Measurements from ENCODE around the gene LCK.

The LCK gene

GRCh38 chr1:32224285-32224684 is 26.8 kb upstream of the LCK start:
- no peak overlapping the region for H3K4me3 ChIP-seq (ENCODE audit: low read depth, low read length)

GRCh38 chr1:32228771-32229170 is 22.3 kb upstream of the LCK start:
- H3K4me3 ChIP-seq (ENCODE audit: low read depth, low read length) = no peak overlapping the region
- no peak for TF ChIP-seq CTCF (conservative IDR thresholded peaks at IDR 0.05; ENCODE audit: low read depth, low read length)
- no peak for DNase-seq (ENCODE audit: low read depth)

More at GRCh38 chr1:32224285-32224684, 26.8 kb upstream of the LCK start:
- TF ChIP-seq CTCF (conservative IDR thresholded peaks at IDR 0.05; ENCODE audit: low read depth, low read length) = no peak
- DNase-seq (ENCODE audit: low read depth) = no peak

GRCh38 chr1:32231843-32232432 is 19.1 kb upstream of the LCK start:
- no peak overlapping the region for H3K4me3 ChIP-seq (ENCODE audit: low read depth, low read length)
- DNase-seq (ENCODE audit: low read depth) = no peak
- TF ChIP-seq CTCF (conservative IDR thresholded peaks at IDR 0.05; ENCODE audit: low read depth, low read length) = no peak

GRCh38 chr1:32232558-32233304 is 18.3 kb upstream of the LCK start:
- DNase-seq (ENCODE audit: low read depth) = no peak
- TF ChIP-seq CTCF (conservative IDR thresholded peaks at IDR 0.05; ENCODE audit: low read depth, low read length) = no peak
- H3K4me3 ChIP-seq (ENCODE audit: low read depth, low read length) = no peak overlapping the region

GRCh38 chr1:32234792-32235191 is 16.3 kb upstream of the LCK start:
- no peak for TF ChIP-seq CTCF (conservative IDR thresholded peaks at IDR 0.05; ENCODE audit: low read depth, low read length)
- DNase-seq (ENCODE audit: low read depth) = no peak
- no peak overlapping the region for H3K4me3 ChIP-seq (ENCODE audit: low read depth, low read length)

- no peak for TF ChIP-seq CTCF (conservative IDR thresholded peaks at IDR 0.05; ENCODE audit: low read depth, low read length)
- no peak for DNase-seq (ENCODE audit: low read depth)
- H3K4me3 ChIP-seq (ENCODE audit: low read depth, low read length) = no peak overlapping the region
Observed at GRCh38 chr1:32239337-32239736, 11.7 kb upstream of the LCK start.

GRCh38 chr1:32239790-32240139 is 11.3 kb upstream of the LCK start:
- DNase-seq (ENCODE audit: low read depth) = no peak
- peak overlapping the region; percentile 59 for H3K4me3 ChIP-seq (ENCODE audit: low read depth, low read length)
- no peak for TF ChIP-seq CTCF (conservative IDR thresholded peaks at IDR 0.05; ENCODE audit: low read depth, low read length)

All from choroid plexus epithelial cell (primary cell).